ENCODE measurements around the gene WWP2.

DNA sequence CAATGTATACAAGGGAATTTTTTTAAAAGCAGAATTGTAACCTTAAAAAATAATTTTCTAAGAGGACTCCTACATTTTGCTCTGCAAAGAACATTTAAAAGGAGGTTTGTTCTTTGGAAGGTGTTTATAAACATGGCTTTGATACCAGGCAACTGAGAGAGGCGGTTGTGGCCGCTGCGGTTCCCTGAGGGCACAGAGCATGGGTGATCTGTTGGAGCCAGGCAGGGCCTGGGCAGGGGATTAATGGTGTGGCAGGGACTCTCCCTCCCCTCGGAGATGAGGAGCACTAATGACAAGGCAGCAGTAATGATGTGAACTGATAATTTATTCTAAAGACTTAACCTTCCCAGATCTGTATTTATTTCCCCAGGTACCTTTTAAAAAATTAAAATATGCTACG lies 65.4 kb downstream of the WWP2 start:
- TF ChIP-seq, protein P1, sequence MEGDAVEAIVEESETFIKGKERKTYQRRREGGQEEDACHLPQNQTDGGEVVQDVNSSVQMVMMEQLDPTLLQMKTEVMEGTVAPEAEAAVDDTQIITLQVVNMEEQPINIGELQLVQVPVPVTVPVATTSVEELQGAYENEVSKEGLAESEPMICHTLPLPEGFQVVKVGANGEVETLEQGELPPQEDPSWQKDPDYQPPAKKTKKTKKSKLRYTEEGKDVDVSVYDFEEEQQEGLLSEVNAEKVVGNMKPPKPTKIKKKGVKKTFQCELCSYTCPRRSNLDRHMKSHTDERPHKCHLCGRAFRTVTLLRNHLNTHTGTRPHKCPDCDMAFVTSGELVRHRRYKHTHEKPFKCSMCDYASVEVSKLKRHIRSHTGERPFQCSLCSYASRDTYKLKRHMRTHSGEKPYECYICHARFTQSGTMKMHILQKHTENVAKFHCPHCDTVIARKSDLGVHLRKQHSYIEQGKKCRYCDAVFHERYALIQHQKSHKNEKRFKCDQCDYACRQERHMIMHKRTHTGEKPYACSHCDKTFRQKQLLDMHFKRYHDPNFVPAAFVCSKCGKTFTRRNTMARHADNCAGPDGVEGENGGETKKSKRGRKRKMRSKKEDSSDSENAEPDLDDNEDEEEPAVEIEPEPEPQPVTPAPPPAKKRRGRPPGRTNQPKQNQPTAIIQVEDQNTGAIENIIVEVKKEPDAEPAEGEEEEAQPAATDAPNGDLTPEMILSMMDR (IDR thresholded peaks at IDR 0.05; ENCODE audit: poor library complexity, severe bottlenecking) = no peak
- TF ChIP-seq EP300 (conservative IDR thresholded peaks at IDR 0.05; ENCODE audit: poor library complexity, severe bottlenecking) (no peak), POLR2AphosphoS5 (IDR thresholded peaks at IDR 0.05) (no peak), EZH2 (IDR thresholded peaks at IDR 0.05; ENCODE audit: borderline replicate concordance, insufficient read depth, low read length, poor library complexity, severe bottlenecking) (no peak), TAF1 (IDR thresholded peaks at IDR 0.05; ENCODE audit: low read depth) (no peak), MXI1 (conservative IDR thresholded peaks at IDR 0.05; ENCODE audit: poor library complexity, severe bottlenecking) (no peak), SMC3 (conservative IDR thresholded peaks at IDR 0.05; ENCODE audit: poor library complexity) (no peak), RAD21 (conservative IDR thresholded peaks at IDR 0.05) (no peak)
- TF ChIP-seq, protein P2, sequence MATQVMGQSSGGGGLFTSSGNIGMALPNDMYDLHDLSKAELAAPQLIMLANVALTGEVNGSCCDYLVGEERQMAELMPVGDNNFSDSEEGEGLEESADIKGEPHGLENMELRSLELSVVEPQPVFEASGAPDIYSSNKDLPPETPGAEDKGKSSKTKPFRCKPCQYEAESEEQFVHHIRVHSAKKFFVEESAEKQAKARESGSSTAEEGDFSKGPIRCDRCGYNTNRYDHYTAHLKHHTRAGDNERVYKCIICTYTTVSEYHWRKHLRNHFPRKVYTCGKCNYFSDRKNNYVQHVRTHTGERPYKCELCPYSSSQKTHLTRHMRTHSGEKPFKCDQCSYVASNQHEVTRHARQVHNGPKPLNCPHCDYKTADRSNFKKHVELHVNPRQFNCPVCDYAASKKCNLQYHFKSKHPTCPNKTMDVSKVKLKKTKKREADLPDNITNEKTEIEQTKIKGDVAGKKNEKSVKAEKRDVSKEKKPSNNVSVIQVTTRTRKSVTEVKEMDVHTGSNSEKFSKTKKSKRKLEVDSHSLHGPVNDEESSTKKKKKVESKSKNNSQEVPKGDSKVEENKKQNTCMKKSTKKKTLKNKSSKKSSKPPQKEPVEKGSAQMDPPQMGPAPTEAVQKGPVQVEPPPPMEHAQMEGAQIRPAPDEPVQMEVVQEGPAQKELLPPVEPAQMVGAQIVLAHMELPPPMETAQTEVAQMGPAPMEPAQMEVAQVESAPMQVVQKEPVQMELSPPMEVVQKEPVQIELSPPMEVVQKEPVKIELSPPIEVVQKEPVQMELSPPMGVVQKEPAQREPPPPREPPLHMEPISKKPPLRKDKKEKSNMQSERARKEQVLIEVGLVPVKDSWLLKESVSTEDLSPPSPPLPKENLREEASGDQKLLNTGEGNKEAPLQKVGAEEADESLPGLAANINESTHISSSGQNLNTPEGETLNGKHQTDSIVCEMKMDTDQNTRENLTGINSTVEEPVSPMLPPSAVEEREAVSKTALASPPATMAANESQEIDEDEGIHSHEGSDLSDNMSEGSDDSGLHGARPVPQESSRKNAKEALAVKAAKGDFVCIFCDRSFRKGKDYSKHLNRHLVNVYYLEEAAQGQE (IDR thresholded peaks at IDR 0.05; ENCODE audit: borderline replicate concordance) = no peak
